Neural progenitor cell (in vitro differentiated cells): Measurements from ENCODE around the gene THUMPD3. TPM values are rescaled to one million over a fixed set of nuclear protein-coding genes. Genes with fewer than 3 reads are reported as not detected.

ENCODE experiments used
- DNase-seq: peaks from one replicate; pipeline ENCODE4 v3.0.0-alpha.2; 2016; ENCODE audit warnings: low spot score
- H2AFZ ChIP-seq: fragments of 200-600 bp; sonication (generic); replicated peaks from 2 replicates; pipeline ENCODE4 v1.6.1; 2016; ENCODE audit warnings: antibody characterized with exemption
- H3F3A ChIP-seq: fragments of 200-600 bp; sonication (generic); 2 replicates; pipeline ENCODE4 v1.6.1; 2016; ENCODE audit warnings: antibody characterized with exemption, low read depth
- H3K27ac ChIP-seq: fragments of 200-600 bp; sonication (generic); 2 replicates; pipeline ENCODE4 v1.5.1; 2016; ENCODE audit warnings: mild to moderate bottlenecking
- H3K27me3 ChIP-seq: fragments of 200-600 bp; sonication (generic); 2 replicates; pipeline ENCODE4 v1.6.1; 2016; ENCODE audit warnings: mild to moderate bottlenecking, moderate library complexity
- H3K36me3 ChIP-seq: fragments of 200-600 bp; sonication (generic); 2 replicates; pipeline ENCODE4 v1.5.1; 2016
- H3K4me1 ChIP-seq: fragments of 200-600 bp; sonication (generic); 2 replicates; pipeline ENCODE4 v1.6.1; 2016; ENCODE audit warnings: mixed run types
- H3K4me2 ChIP-seq: fragments of 200-600 bp; sonication (generic); 2 replicates; pipeline ENCODE4 v1.6.1; 2016
- H3K4me3 ChIP-seq: fragments of 200-600 bp; sonication (generic); 2 replicates; pipeline ENCODE4 v1.5.1; 2016
- H3K79me2 ChIP-seq: fragments of 200-600 bp; sonication (generic); 2 replicates; pipeline ENCODE4 v1.6.1; 2016; ENCODE audit warnings: low read depth
- H3K9ac ChIP-seq: fragments of 200-600 bp; sonication (generic); 2 replicates; pipeline ENCODE4 v1.6.1; 2016
- H3K9me3 ChIP-seq: fragments of 200-600 bp; sonication (generic); 2 replicates; pipeline ENCODE4 v1.5.1; 2016; ENCODE audit warnings: low read depth
- H4K20me1 ChIP-seq: fragments of 200-600 bp; sonication (generic); 2 replicates; pipeline ENCODE4 v1.6.1; 2016; ENCODE audit warnings: low read depth
- H3K27ac Mint-ChIP-seq: 3 replicates; pipeline ENCODE4 v1.8.0; 2021; ENCODE audit warnings: mixed read lengths
- H3K27me3 Mint-ChIP-seq: 2 replicates; pipeline ENCODE4 v1.8.0; 2022; ENCODE audit warnings: low read depth, mild to moderate bottlenecking, inconsistent platforms, moderate library complexity, mixed read lengths; ENCODE audit not compliant: insufficient read depth
- H3K36me3 Mint-ChIP-seq: 3 replicates; pipeline ENCODE4 v1.8.0; 2021; ENCODE audit warnings: mixed read lengths
- H3K4me1 Mint-ChIP-seq: 3 replicates; pipeline ENCODE4 v1.8.0; 2021; ENCODE audit warnings: mixed read lengths
- H3K4me3 Mint-ChIP-seq: 3 replicates; pipeline ENCODE4 v1.8.0; 2021; ENCODE audit warnings: mild to moderate bottlenecking, moderate library complexity, mixed read lengths
- H3K9me3 Mint-ChIP-seq: 3 replicates; pipeline ENCODE4 v1.8.0; 2020; ENCODE audit warnings: mixed read lengths
- CTCF ChIP-seq: fragments of 200-600 bp; sonication (generic); IDR thresholded peaks from 2 replicates; pipeline ENCODE4 v1.5.1; 2017; ENCODE audit warnings: antibody characterized with exemption, mild to moderate bottlenecking
- EZH2 ChIP-seq: fragments of 200-600 bp; sonication (generic); IDR thresholded peaks from 2 replicates; pipeline ENCODE4 v1.6.1; 2017; ENCODE audit warnings: antibody characterized with exemption, mild to moderate bottlenecking, moderate library complexity
- EZH2phosphoT487 ChIP-seq: fragments of 200-600 bp; sonication (generic); IDR thresholded peaks from 2 replicates; pipeline ENCODE4 v1.6.1; 2017; ENCODE audit warnings: antibody characterized with exemption
- total RNA-seq: library from RNA; depleted of rRNA; stranded (reverse); fragments of >200 nt; gene quantifications from 2 replicates; pipeline ENCODE4 v1.2.3, GENCODE V29; 2015; ENCODE audit warnings: low replicate concordance

The THUMPD3 gene
- total RNA-seq, 1 donor from 2014 or later: 23.9 TPM

GRCh38 chr3:9433627-9434521 is 71.0 kb downstream of the THUMPD3 start:
- Histone ChIP-seq H4K20me1 (peaks cover 70% of the 10 kb centered on the region), H3K9me3 (no peaks in the 10 kb centered on the region), H3K4me1 (no peaks in the 10 kb centered on the region), H3K27me3 (no peaks in the 10 kb centered on the region), H3K9ac (no peak overlapping the region), H3K4me3 (no peak overlapping the region), H3K4me2 (no peak overlapping the region), H2AFZ (no peak overlapping the region), H3F3A (peaks cover 23% of the 10 kb centered on the region), H3K36me3 (peaks cover 56% of the 10 kb centered on the region), H3K27ac (no peak overlapping the region), H3K79me2 (peaks cover 97% of the 10 kb centered on the region)
- Mint-ChIP-seq H3K9me3 (no peaks in the 10 kb centered on the region), H3K4me1 (no peaks in the 10 kb centered on the region), H3K4me3 (no peak overlapping the region), H3K27me3 (peaks cover 3% of the 10 kb centered on the region), H3K36me3 (peaks cover 40% of the 10 kb centered on the region), H3K27ac (no peak overlapping the region)
- no peak for DNase-seq
- TF ChIP-seq EZH2: no peak
- no peak for TF ChIP-seq EZH2phosphoT487
- no peak for TF ChIP-seq CTCF

GRCh38 chr3:9435316-9435715 is 72.5 kb downstream of the THUMPD3 start:
- H4K20me1 ChIP-seq: peaks cover 71% of the 10 kb centered on the region
- no peak overlapping the region for H3K4me2 ChIP-seq
- no peak overlapping the region for H3K4me3 Mint-ChIP-seq
- no peaks in the 10 kb centered on the region for H3K27me3 ChIP-seq
- no peak for DNase-seq
- H3F3A ChIP-seq: peaks cover 16% of the 10 kb centered on the region
- no peak overlapping the region for H3K27ac ChIP-seq
- H3K4me3 ChIP-seq: no peak overlapping the region
- H3K36me3 Mint-ChIP-seq: peaks cover 41% of the 10 kb centered on the region
- H3K36me3 ChIP-seq: peaks cover 48% of the 10 kb centered on the region
- no peaks in the 10 kb centered on the region for H3K4me1 ChIP-seq
- H3K4me1 Mint-ChIP-seq: no peaks in the 10 kb centered on the region
- no peak overlapping the region for H3K9ac ChIP-seq
- no peaks in the 10 kb centered on the region for H3K9me3 Mint-ChIP-seq
- H3K27me3 Mint-ChIP-seq: peaks cover 3% of the 10 kb centered on the region
- TF ChIP-seq EZH2phosphoT487: no peak
- TF ChIP-seq CTCF: no peak
- no peaks in the 10 kb centered on the region for H3K9me3 ChIP-seq
- no peak overlapping the region for H2AFZ ChIP-seq
- no peak overlapping the region for H3K27ac Mint-ChIP-seq
- H3K79me2 ChIP-seq: peaks cover 90% of the 10 kb centered on the region

Other genes starting within 250 kb of the THUMPD3 start
- gene SRGAP3, start 113.4 kb upstream of the THUMPD3 start, total RNA-seq: 35.7 and 59.3 TPM in 2 replicates
- gene SETD5, start 34.6 kb downstream of the THUMPD3 start, total RNA-seq: 198 TPM in 2 replicates
- gene LHFPL4, start 190.8 kb downstream of the THUMPD3 start, total RNA-seq: 0.32 and 2.7 TPM in 2 replicates